Stimulated activated CD8-positive, alpha-beta memory T cell treated with anti-CD3 and anti-CD28 coated beads, Interleukin-7, amount 100 ng/mL, for 1 hour (primary cell): ENCODE measurements around the gene B3GNT8.
A peak's percentile ranks its signal among the peaks of the same experiment; 100 is the strongest.
"Not testable (repeated sequence)": the region's sequence is repeated elsewhere in the genome, so short reads cannot be mapped to it uniquely, and the experiment has no call there.

Source experiments
- DNase-seq, 2 donors: peaks; one replicate each; pipeline ENCODE4 v3.0.0-alpha.2; 2020; ENCODE audit warnings: low read depth in 2 of 2

Gene B3GNT8

DNA sequence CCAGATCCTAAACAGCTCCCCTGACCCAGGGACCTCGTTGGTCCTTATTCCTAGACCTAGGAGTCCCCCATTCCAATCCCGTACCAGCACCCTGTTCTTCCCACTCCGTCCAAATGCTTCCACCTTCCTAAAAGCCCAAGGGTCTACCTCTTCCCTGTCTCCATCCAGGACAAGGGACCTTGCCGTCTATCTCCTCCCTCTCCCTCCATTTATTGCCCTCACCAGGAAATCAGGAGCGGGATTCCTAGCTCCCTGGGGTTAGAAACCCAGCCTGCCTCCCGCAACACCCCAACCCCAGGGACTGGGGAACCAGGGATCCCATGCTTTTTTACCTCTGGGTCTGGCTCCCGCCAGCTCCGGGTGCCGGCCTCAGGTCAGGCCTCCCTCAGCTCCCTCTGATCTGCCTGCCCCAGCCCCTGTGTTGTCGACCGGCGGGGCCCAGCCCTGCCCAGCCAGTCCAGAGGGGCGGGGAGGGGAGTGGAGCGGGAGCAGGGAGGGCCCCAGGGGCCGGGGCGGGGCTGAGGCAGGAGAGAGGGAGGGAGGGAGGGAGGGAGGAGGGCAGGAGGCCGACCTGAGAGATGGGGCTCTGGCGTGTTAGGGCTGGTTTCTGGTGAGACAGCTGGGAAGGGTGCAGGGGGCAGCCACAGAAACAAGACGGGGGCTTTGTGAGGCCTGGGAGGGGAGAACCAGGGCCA lies at the start of gene B3GNT8:
Gene B3GNT8 (minus strand): TSS at position 423 of the 695 bp plus-strand sequence. CDS start 596 bp downstream, outside the sequence.
- no peak for DNase-seq

- DNase-seq: no peak
These were observed 49.4 kb upstream of the B3GNT8 start for GRCh38 chr19:41476583-41476982.

DNA sequence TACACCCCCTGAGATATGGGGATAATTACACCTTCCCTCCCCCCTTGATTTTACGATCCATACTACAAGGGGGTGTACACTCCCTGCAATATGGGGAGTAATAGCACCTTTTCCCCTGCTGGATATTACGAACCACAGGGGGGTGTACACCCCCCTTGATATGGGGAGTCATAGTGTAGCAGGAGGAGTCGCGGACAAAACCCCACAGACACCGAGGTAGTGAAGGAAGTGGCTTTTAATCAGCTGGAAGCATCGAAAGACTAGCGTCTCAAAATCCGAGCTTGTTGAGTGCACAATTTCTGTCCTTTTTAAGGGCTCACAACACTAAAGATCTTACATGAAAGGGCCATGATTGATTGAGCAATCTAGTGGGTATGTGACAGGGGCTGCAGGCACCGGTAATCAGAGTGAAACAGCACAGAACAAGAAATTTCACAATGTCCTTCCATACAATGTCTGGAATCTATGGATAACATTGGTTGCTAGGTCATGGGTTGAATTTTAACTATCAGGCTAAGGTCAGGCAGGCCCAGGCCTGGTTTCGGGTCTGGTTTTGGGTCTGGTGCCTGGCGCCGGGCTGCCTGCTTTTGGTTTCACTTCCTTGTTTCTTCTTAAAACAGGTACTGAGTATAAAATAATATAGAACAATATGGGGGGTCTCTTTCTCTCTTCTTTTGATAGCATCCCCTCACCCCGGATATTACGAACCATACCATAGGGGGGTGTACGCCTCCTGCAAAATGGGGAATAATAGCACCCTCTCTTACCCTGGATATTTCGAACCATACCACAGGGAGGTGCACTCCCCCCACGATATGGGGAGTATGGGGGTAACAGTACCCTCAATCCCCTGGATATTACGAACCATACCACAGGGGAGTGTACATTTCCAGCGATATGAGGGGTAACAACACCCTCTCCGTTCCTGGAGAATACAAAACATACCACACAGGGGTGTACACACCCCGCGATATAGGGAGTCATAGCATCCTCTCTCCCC lies 36.4 kb upstream of the B3GNT8 start:
- not testable (repeated sequence) for DNase-seq

DNA sequence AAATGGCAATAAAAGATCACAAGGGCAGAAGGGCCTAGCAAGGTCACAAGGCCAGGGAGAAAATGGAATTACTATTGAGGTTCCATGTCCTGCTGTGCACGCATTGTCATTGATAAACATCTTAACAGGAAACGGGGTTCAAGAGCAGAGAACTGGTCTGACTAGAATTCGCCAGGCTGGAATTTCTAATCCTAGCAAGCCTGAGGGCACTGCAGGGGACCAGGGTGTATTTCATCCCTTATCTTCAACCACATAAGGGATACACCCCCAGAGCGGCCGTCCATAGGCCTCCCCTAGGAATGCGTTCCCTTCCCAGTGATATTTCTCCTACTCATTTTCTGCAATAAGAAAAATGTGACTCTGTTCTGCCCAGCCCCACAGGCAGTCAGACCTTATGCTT lies 35.3 kb upstream of the B3GNT8 start:
- DNase-seq: no peak

- DNase-seq: no peak
These were observed 30.1 kb upstream of the B3GNT8 start for GRCh38 chr19:41457241-41457640.

GRCh38 chr19:41456342-41456918 lies 29.3 kb upstream of the B3GNT8 start:
- no peak for DNase-seq

DNA sequence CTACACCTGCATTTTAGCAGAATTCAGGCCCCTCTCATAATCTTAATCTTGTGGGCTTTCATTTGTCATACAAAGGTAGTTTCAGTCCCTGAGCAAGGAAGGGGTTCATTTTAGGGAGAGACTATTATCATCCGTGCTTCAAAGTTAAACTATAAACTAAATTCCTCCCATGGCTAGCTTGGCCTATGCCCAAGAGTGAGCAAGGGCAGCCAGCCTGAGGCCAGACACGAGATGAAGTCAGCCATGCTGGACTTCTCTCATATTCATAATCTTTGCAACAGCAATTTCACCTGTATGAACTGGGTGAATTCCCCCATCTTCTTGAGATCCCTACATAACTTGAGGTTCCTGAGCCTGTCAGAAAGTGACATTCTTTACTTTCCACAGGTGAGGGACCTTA lies 28.8 kb upstream of the B3GNT8 start:
- no peak for DNase-seq

- DNase-seq: no peak
These were observed 25.6 kb upstream of the B3GNT8 start for GRCh38 chr19:41452584-41453275.

DNA sequence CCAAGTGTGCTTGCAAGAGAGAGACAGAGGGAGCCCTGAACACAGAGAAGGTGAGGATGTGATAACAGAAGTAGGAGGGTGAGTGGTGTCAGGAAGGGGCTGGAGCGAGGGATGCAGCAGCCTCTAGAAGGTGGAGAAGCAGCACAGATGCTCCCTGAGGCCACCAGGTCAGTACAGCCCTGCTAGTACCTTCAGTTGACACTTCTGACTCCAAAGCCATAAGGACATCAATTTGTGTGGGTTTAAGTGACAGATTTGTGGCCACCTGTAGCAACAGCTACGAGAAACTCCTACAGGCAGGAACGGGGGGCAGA lies 22.6 kb upstream of the B3GNT8 start:
- DNase-seq: no peak

DNA sequence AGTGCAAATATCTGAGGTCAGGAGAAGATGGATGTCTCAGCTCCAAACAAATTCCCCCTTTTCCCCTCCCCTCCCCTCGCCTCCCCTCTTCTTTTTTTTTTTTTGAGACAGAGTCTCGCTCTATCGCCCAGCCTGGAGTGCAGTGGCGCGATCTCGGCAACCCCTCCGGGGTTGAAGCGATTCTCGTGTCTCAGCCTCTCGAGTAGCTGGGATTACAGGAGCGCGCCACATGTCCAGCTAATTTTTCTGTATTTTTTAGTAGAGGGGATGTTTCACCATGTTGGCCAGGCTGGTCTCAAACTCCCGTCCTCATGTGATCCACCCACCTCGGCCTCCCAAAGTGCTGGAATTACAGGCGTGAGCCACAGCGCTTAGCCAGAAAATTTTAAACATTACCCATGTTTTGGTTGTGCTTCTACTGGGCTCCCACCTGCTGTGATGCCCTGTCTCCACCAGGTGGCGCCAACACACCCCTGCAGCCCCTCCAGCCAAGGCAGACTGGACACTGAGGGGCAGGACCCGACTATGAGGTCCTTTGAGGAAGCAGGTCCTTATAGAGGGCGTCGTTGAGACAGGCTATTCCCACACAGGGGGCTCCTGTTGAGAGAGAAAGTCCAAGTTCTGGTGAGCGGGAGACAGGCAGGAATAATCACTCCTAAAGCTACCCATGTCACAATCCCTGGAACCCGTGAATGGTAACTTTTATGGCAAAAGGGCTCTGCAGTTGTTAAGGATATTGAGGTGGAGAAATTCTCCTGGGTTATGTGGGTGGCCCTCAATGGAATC lies 22.1 kb upstream of the B3GNT8 start:
- DNase-seq: peak; percentile 45

GRCh38 chr19:41447732-41448332 lies 20.7 kb upstream of the B3GNT8 start:
- no peak for DNase-seq

DNA sequence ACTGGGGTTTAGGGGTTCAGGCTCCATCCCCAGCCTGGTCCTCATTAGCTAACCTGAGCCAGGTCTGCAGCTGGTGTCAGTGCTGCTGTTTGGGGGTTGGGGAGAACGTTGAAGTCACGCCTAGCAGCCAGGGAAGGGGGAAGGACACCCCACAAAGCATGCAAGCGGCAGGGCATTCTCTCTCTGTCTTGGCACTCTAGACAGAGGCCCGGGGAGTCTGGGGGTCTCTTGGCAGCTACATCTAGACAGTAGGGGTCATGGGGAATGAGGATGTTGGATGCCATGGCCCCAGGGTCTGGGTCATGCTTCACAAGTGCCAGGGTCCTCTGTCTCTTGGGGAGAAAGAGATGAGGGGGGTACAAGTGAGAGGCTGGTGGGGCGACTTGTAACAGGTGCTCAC lies 18.4 kb upstream of the B3GNT8 start:
- no peak for DNase-seq

DNA sequence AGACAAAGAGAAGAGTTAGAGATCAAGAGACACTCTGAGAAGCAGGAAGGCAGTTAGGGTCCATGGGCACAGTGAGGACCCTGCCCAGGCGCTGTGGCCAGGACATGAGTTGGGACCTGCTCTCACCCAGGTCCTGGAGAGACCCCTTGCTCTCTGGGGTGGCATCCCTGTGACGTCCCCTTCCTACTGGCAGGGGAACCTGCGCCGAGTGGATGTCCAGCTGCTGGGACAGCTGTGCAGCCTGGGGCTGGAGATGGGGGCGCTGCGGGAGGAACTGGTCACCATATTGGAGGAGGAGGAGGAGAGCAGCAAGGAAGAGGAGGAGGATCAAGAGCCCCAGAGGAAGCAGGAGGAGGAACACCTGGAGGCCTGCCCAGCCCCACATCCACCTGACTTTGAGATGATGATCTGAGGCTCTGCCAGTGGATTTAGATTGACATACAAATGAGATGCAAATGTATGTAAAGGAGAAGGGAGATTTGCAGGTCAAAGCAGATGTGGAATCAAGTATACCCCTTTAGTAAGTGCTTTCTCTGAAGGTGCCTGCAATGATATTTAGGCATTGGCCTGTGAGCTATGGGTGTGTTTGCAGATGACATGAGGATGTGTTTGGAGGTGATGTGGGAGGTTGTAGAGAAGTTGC lies 16.8 kb upstream of the B3GNT8 start:
- DNase-seq: no peak

DNA sequence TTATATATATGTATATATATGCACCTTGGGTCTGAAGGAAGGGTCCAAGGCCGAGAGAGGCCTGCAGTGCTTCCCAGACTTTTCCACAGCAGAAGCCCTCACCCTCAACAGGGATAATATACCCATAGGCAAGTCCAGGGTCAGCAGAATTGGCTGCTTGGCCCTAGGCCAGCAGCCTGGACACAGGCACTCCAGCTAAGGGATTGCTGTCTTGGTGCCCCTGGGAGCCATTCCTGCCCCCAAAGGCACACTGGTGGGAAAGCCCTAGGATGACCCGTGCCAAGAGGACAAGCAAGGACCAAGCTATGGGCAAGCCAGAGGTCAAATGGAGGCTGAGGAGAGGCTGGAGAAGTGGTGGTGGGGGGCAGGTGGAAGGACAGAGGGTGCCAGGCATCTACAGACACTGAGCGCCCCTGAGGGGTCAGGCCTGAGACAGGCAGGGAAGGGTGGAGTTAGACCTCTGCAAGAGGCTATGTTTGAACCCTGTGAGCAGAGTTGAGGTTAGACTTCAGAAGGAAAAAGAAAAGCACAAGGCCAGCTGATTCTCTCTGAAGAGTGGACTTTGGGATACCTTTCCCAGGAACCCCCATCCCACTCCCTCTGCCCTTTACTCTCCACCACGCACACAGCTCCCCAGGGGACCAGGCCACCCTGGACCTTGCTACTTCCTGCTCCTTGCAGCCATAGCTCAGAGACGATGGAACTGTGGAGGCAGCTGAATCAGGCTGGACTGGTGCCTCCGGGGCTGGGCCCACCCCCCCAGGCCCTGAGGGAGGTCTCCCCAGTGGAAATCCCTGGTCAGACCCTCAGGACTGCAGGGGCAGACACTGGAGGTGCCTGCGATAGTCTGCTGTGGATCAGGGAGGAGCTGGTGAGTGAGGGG lies 15.5 kb upstream of the B3GNT8 start, which contains the start of gene ERICH4:
Gene ERICH4 (plus strand): TSS at position 684 of the 883 bp plus-strand sequence. CDS start 14 bp downstream, at position 698.
- DNase-seq: no peak

DNA sequence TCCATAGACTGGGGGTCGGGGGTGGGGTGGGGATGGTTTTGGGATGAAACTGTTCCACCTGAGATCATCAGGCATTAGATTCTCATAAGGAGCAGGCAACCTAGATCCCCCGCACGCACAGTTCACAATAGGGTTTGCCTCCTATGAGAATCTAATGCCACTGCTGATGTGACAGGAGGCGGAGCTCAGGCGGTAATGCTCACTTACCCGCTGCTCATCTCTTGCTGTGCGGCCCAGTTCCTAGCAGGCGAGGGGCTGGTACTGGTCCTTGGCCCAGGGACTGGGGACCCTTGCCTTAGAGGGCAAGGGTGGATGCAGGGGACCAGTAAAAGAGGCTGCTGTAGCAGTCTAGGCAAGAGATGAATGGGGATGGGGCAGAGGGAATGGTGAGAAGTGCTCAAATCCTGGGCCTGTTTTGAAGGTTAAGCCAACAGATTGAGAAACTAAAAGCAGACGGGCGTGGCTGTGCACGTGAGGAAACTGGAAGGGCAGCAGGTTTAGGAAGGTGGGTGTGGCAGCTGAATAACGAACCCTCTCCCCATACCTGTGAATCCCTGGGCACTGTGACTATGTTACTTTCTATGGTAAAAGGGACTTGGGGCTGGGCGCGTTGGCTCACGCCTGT lies 14.3 kb upstream of the B3GNT8 start:
- no peak for DNase-seq

- DNase-seq: peak; percentile 83 to 90
These were observed 12.5 kb upstream of the B3GNT8 start, which contains the start of gene DMAC2 for GRCh38 chr19:41439441-41440222. DMAC2 (minus strand) TSS chr19:41439912; CDS start chr19:41439899, 13 bp downstream.

DNA sequence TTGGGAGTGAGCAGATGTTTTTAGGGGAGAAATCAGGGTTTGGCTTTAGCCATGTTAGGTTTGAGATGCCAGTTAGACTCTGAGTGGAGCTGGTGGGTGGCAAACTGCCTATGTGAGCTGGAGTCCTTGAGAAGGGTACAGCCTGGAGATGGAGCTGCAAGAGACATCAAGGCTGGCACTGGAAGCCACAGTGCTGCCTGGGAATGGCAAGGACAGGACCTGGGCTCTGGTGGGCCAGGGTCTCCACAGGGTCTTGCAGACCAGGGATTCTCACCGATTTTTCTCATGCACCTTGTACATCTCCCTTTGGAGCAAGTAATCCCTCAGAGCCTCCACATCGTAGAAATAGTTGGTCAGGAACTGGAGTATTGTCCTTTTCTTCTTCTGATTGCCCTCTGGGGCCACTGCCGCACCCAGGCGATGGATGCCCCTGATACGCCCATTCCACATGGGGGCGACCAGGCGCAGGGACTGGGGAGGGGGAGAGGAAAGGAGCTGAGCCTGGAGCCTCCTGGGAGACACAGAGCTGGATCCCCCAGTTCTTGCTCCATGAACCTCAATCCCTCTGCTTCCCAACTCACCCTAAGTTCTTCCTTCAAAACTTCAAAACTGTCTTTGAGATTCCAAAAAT lies 10.9 kb upstream of the B3GNT8 start:
- DNase-seq: no peak

- DNase-seq: no peak
These were observed 9.4 kb upstream of the B3GNT8 start for GRCh38 chr19:41436674-41436951.
